ENCODE measurements around the gene BCAS4.

Gene BCAS4

DNA sequence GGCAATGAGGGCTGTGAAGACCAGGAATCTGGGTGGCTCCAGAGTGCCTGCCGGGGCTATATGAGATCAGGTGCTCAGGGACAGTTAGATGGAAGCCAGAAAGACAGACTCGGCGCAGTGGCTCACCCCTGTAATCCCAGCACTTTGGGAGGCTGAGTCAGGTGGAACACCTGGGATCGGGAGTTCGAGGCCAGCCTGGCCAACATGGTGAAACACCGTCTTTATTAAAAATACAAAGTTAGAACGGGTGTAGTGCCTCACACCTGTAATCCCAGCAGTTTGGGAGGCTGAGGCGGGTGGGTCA is 43.4 kb downstream of the BCAS4 start:
- H3K4me1 ChIP-seq (ENCODE audit: insufficient read depth, low read length) = peaks cover 10% of the 10 kb centered on the region
- no peak overlapping the region for H3K9ac ChIP-seq (ENCODE audit: low read length)
- no peaks in the 10 kb centered on the region for H3K36me3 ChIP-seq (ENCODE audit: insufficient read depth, low read length)
- peak overlapping the region; percentile 71 for H3K27ac ChIP-seq (ENCODE audit: low read depth, low read length)
- peak overlapping the region in 1 of 2 donors; percentile 35 for H3K4me3 ChIP-seq (ENCODE audit: low read depth in 1 of 2, low read length in 2 of 2)
- H3K27me3 ChIP-seq (ENCODE audit: control insufficient read depth in 1 of 2, insufficient read depth in 2 of 2, low read length in 2 of 2) = no peaks in the 10 kb centered on the region
- H3K9me3 ChIP-seq (ENCODE audit: low read length) = no peaks in the 10 kb centered on the region

DNA sequence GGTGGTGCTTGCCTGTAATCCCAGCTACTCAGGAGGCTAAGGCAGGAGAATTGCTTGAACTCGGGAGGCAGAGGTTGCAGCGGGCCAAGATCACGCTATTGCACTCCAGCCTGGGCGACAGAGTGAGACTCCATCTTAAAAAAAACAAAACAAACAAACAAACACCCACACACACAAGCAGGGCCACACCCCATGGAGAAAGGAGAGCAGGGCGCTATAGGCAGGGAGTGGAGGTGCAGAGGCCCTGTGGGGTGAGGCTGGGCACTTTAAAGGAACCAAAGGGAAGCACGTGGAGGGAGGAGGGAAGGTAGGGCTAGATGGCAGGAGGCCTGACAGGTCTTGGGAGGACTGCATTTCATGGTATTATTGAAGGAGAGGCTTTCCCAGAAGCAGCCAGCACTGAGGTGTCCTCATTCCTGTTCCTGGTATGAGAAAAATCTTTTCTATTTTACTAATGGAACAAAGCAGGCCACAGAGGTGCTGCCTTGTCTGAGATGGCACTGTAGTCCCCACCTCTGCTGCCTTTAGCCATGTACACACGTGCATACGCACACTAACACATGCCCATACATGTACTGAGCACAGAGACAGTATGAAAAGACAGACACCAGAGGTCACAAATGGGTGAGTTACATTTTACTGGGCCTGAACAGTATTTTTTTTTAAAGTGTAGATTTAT is 44.0 kb downstream of the BCAS4 start:
- Histone ChIP-seq H3K27ac (ENCODE audit: low read depth, low read length) (no peak overlapping the region), H3K9me3 (ENCODE audit: low read length) (no peaks in the 10 kb centered on the region), H3K9ac (ENCODE audit: low read length) (no peak overlapping the region), H3K4me3 (ENCODE audit: low read depth in 1 of 2, low read length in 2 of 2) (no peak overlapping the region), H3K27me3 (ENCODE audit: control insufficient read depth in 1 of 2, insufficient read depth in 2 of 2, low read length in 2 of 2) (no peaks in the 10 kb centered on the region), H3K4me1 (ENCODE audit: insufficient read depth, low read length) (peaks cover 10% of the 10 kb centered on the region), H3K36me3 (ENCODE audit: insufficient read depth, low read length) (no peaks in the 10 kb centered on the region)

DNA sequence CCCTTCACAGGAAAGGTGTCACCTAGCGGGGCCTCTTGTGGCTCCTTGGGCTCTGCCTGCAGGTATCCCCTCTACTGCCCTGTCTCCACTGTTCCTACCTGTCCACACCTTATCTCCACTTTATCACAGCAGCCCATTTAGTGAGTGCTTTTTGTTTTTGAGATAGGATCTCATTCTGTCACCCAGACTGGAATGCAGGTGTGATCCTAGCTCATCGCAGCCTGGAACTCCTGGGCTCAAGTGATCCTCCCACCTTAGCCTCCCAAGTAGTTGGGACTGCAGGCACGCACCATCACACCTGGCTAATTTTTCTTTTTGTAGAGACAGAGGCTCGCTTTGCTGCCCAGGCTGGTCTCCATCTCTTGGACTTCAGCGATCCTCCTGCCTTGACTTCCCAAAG is 48.0 kb downstream of the BCAS4 start:
- no peaks in the 10 kb centered on the region for H3K36me3 ChIP-seq (ENCODE audit: insufficient read depth, low read length)
- H3K4me3 ChIP-seq (ENCODE audit: low read depth in 1 of 2, low read length in 2 of 2) = no peak overlapping the region
- no peak overlapping the region for H3K9ac ChIP-seq (ENCODE audit: low read length)
- H3K9me3 ChIP-seq (ENCODE audit: low read length) = no peaks in the 10 kb centered on the region
- no peaks in the 10 kb centered on the region for H3K27me3 ChIP-seq (ENCODE audit: control insufficient read depth in 1 of 2, insufficient read depth in 2 of 2, low read length in 2 of 2)
- H3K27ac ChIP-seq (ENCODE audit: low read depth, low read length) = no peak overlapping the region
- H3K4me1 ChIP-seq (ENCODE audit: insufficient read depth, low read length) = peaks cover 4% of the 10 kb centered on the region

DNA sequence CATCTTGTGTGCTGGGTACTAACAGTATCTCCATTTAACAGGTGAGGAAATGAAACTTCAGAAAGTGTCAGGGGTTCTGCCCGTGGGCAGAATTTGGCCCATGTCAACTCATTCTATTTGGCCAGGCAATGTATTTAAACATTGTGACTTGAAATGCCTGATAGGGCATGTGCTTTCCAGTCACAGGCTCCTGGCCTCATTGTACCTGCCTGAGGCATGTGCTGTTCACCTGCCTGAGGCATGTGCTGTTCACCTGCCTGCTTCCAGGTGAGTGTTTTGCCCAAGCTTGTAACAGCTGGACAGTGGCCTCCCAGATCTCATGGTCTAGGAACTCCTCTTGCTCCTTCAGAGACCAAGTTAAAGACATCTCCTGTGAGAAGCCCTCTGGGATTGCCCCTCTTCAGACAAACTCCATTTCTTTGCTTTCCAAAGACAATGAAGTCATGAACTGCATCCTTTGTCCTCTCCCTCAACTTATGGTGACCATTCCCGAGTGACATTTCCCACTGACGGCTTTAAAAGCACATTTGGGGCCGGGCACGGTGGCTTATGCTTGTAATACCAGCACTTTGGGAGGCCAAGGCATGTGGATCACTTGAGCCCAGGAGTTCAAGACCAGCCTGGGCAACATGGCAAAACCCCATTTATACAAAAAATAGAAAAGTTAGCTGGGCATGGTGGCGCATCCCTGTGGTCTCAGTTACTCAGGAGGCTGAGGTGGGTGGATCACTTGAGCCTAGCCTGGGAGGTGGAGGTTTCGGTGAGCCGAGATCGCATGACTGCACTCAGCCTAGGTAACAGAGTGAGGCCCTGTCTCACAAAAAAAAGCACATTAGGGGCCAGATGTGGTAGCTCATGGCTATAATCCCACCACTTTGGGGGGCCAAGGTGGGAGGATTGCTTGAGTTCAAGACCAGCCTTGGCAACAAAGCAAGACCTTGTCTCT is 48.7 kb downstream of the BCAS4 start:
- Histone ChIP-seq H3K9me3 (ENCODE audit: low read length) (no peaks in the 10 kb centered on the region), H3K27me3 (ENCODE audit: control insufficient read depth in 1 of 2, insufficient read depth in 2 of 2, low read length in 2 of 2) (no peaks in the 10 kb centered on the region), H3K4me1 (ENCODE audit: insufficient read depth, low read length) (peaks cover 6% of the 10 kb centered on the region), H3K4me3 (ENCODE audit: low read depth in 1 of 2, low read length in 2 of 2) (no peak overlapping the region), H3K27ac (ENCODE audit: low read depth, low read length) (no peak overlapping the region), H3K9ac (ENCODE audit: low read length) (no peak overlapping the region), H3K36me3 (ENCODE audit: insufficient read depth, low read length) (no peaks in the 10 kb centered on the region)

DNA sequence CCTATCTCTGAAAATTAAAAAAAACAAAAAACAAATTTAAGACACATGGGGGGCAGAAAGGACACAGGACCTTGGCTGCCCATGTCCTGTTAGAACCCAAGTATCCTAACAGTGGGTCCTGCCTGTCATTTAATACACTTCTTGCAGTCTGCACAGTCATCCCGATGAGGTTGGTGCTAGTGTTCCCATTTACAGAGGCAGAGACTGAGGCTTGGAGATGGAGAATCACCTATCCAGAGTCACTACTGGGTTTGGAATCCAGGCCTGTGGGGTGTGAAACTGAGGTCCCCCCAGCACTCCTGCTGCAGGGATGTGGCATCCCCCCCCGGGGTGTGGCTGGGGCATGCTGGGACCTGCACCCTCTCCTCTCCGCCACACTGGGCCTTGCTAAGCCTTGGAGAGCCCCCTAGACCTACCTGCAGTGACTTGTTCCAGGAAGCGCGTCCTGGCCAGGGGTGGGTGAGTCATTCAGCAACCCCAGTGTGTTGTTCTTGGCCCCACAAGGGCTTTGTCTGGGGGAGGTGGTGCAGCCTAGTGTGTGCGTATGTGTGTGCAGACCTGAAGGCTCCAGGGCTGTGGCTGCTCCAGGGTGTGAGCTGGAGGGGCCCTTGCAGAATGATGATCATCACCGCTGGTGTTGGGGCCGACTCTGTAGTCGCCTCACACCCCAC is 49.7 kb downstream of the BCAS4 start:
- Histone ChIP-seq H3K4me3 (ENCODE audit: low read depth in 1 of 2, low read length in 2 of 2) (no peak overlapping the region), H3K27ac (ENCODE audit: low read depth, low read length) (no peak overlapping the region), H3K9ac (ENCODE audit: low read length) (no peak overlapping the region), H3K36me3 (ENCODE audit: insufficient read depth, low read length) (no peaks in the 10 kb centered on the region), H3K27me3 (ENCODE audit: control insufficient read depth in 1 of 2, insufficient read depth in 2 of 2, low read length in 2 of 2) (no peaks in the 10 kb centered on the region), H3K9me3 (ENCODE audit: low read length) (no peaks in the 10 kb centered on the region), H3K4me1 (ENCODE audit: insufficient read depth, low read length) (peaks cover 14% of the 10 kb centered on the region)

DNA sequence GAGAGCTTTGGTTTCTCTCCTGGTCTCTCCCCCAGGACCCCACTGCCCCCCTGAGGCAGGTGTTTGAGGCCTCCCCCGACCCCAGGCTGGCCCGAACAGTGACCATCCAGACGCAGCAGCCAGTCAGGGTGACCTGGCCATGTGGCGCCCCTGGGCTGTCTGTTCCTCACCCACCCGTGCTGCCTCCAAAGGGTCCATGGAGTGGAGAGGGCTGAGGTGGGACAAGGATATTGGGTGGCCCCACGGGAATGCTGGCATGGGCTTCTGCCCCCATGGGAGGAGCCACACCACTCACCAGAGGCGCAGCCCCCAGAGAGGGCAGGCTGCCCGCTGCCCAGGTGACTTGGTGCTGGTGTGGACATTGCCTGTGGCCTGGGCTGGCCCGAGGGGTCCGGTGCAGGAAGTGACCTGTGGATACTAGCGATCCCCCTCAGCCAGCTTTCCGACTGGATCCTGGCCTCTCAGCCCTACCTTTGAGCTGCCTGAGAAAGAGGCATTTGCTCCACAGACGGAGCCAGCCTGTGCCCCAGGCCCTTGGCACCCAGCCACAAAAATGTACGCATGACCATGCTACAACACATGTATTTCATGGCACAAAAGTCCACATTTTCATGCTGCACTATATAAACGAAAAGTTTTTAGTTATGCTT is 50.8 kb downstream of the BCAS4 start:
- Histone ChIP-seq H3K4me1 (ENCODE audit: insufficient read depth, low read length) (peaks cover 14% of the 10 kb centered on the region), H3K36me3 (ENCODE audit: insufficient read depth, low read length) (no peaks in the 10 kb centered on the region), H3K27me3 (ENCODE audit: control insufficient read depth in 1 of 2, insufficient read depth in 2 of 2, low read length in 2 of 2) (no peaks in the 10 kb centered on the region), H3K9ac (ENCODE audit: low read length) (no peak overlapping the region), H3K27ac (ENCODE audit: low read depth, low read length) (no peak overlapping the region), H3K9me3 (ENCODE audit: low read length) (no peaks in the 10 kb centered on the region), H3K4me3 (ENCODE audit: low read depth in 1 of 2, low read length in 2 of 2) (no peak overlapping the region)

DNA sequence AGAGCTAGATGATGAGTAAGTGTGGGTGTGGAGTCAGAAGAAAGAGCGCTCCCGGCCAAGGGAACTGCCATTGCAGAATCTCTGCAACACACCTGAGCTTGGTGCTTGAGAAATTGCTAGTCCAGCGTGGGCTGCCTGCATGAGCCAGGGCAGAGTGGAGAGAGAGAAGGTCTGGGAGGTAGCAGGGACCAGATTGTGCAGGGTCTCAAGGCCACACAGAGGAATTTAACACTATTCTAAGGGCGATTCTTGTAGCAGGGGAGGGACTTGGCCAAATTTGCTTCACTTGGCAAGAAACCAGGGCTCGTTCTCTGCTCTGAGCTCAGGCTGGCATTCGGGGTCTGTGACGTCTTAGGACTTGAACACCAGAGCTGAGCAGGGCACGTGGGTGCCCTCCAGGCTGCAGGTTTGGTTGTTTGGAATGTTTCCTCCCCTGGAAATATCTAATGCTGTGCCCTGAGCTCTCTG is 53.5 kb downstream of the BCAS4 start:
- Histone ChIP-seq H3K9ac (ENCODE audit: low read length) (no peak overlapping the region), H3K9me3 (ENCODE audit: low read length) (no peaks in the 10 kb centered on the region), H3K36me3 (ENCODE audit: insufficient read depth, low read length) (no peaks in the 10 kb centered on the region), H3K4me1 (ENCODE audit: insufficient read depth, low read length) (peaks cover 14% of the 10 kb centered on the region), H3K4me3 (ENCODE audit: low read depth in 1 of 2, low read length in 2 of 2) (peak overlapping the region in 1 of 2 donors; percentile 33), H3K27ac (ENCODE audit: low read depth, low read length) (no peak overlapping the region), H3K27me3 (ENCODE audit: control insufficient read depth in 1 of 2, insufficient read depth in 2 of 2, low read length in 2 of 2) (no peaks in the 10 kb centered on the region)

DNA sequence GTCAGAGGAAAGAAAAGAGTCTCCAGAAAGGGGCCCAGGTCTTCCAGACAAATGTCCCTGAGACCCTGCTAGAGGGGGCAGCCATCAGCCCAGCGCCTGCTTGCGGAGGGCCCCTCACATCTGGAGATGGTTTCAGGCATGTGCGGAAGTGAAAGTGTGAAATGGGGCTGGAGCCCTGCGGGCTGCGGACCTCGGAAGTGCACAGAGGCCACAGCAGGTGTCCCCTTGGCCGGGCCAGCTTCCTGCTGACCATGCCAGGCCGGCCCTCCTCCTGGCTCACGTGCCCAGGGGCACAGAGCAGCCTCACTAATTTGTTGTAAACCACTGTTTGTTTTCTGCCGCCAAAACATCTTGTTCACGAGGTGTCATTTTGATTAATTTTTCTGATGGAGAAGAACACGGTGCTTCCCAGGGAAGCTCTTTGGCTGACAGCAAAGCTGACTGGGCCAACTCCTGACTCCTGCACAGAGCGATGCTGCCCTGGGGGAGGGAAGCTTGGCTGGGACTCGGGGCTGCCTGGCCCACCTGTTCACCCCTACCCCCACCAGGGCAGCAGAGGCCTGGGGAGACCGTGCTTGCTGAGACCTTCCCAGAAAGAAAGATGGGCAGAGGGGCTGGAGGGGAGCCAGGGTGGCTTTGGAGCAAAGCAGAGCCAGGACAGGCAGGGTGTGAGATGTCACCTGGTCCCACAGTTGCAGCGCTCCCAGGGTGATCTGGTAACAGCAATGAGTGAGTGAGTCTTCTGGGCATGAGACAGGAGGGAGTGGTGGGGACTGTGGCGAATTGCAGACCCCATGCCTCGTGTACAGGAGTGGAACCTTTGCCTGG is 54.2 kb downstream of the BCAS4 start:
- H3K36me3 ChIP-seq (ENCODE audit: insufficient read depth, low read length) = no peaks in the 10 kb centered on the region
- no peaks in the 10 kb centered on the region for H3K9me3 ChIP-seq (ENCODE audit: low read length)
- peaks cover 14% of the 10 kb centered on the region for H3K4me1 ChIP-seq (ENCODE audit: insufficient read depth, low read length)
- H3K4me3 ChIP-seq (ENCODE audit: low read depth in 1 of 2, low read length in 2 of 2) = peak overlapping the region in 1 of 2 donors; percentile 33
- no peak overlapping the region for H3K9ac ChIP-seq (ENCODE audit: low read length)
- H3K27ac ChIP-seq (ENCODE audit: low read depth, low read length) = no peak overlapping the region
- no peaks in the 10 kb centered on the region for H3K27me3 ChIP-seq (ENCODE audit: control insufficient read depth in 1 of 2, insufficient read depth in 2 of 2, low read length in 2 of 2)

DNA sequence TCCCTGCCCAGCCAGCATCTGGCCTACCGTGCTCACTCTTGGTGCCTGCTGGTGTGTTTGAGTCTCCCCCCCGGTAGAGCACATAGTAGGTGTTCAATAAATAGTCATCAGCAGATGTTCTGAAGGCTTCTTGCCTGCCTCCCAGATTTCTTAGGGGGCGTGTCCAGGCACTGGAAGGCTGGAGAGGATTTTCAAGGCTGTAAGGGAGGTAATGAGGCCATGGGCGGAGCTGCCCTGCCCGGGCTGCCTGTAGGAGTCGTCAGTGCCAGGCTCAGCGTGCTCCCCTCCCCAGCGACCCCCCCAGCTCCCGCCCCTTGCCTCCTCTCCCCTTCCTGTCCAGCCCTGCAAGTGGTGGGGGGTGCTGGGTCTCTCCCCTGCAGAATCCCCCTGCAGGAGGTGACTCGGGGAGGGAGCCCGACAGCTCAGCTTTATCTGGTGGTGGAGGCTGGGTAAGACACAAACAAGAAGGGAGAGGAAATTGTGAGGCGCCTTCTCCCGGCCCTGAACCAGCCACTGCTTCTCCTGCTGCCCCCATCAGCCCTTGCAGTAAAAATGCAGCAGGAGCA is 55.9 kb downstream of the BCAS4 start:
- Histone ChIP-seq H3K27ac (ENCODE audit: low read depth, low read length) (no peak overlapping the region), H3K4me1 (ENCODE audit: insufficient read depth, low read length) (peaks cover 14% of the 10 kb centered on the region), H3K9ac (ENCODE audit: low read length) (no peak overlapping the region), H3K9me3 (ENCODE audit: low read length) (no peaks in the 10 kb centered on the region), H3K36me3 (ENCODE audit: insufficient read depth, low read length) (no peaks in the 10 kb centered on the region), H3K27me3 (ENCODE audit: control insufficient read depth in 1 of 2, insufficient read depth in 2 of 2, low read length in 2 of 2) (no peaks in the 10 kb centered on the region), H3K4me3 (ENCODE audit: low read depth in 1 of 2, low read length in 2 of 2) (no peak overlapping the region)

DNA sequence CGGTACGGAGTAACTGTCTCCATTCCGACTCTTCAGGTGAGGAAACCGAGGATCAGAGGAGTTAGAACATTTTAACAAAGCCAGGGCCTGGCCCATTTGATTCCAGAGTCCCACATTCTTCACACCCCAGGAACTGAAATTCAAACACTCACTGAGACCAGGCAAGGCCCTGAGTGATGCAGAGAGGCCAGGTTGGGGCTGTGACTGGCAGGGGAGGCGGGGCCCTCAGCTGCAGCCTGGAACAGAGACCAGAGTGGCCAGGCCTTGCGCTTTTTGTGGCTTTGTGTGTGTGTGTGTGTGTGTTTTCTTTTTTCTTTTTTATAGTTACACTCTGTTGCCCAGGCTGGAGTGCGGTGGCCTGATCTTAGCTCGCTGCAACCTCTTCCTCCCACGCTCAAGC is 57.2 kb downstream of the BCAS4 start:
- H3K4me1 ChIP-seq (ENCODE audit: insufficient read depth, low read length) = peaks cover 14% of the 10 kb centered on the region
- no peak overlapping the region for H3K27ac ChIP-seq (ENCODE audit: low read depth, low read length)
- no peaks in the 10 kb centered on the region for H3K27me3 ChIP-seq (ENCODE audit: control insufficient read depth in 1 of 2, insufficient read depth in 2 of 2, low read length in 2 of 2)
- H3K4me3 ChIP-seq (ENCODE audit: low read depth in 1 of 2, low read length in 2 of 2) = no peak overlapping the region
- no peak overlapping the region for H3K9ac ChIP-seq (ENCODE audit: low read length)
- H3K36me3 ChIP-seq (ENCODE audit: insufficient read depth, low read length) = no peaks in the 10 kb centered on the region
- no peaks in the 10 kb centered on the region for H3K9me3 ChIP-seq (ENCODE audit: low read length)
